GM23338 (cell line): ENCODE data around the gene TECR. TPM values are rescaled to one million over a fixed set of nuclear protein-coding genes. Genes with fewer than 3 reads are reported as not detected.

Source experiments
- ATAC-seq: fragments of 200-7000 bp; cut with Tn5 transposase; 3 replicates; pipeline ENCODE4 v1.9.1; 2020
- DNase-seq: peaks from one replicate; pipeline ENCODE4 v3.0.0-alpha.2; 2015; ENCODE audit warnings: low spot score
- H2AFZ ChIP-seq: fragments of 200-600 bp; sonication (generic); 2 replicates; pipeline ENCODE4 v1.8.0; 2016; ENCODE audit warnings: antibody characterized with exemption, mild to moderate bottlenecking, moderate library complexity
- H3F3A ChIP-seq: fragments of 200-600 bp; sonication (generic); replicated peaks from 2 replicates; pipeline ENCODE4 v1.8.0; 2017; ENCODE audit warnings: antibody characterized with exemption, mixed run types, low read depth
- H3K27ac ChIP-seq: fragments of 200-600 bp; sonication (generic); 2 replicates; pipeline ENCODE4 v1.6.1; 2016; ENCODE audit warnings: low read depth
- H3K27me3 ChIP-seq: fragments of 200-600 bp; sonication (generic); 2 replicates; pipeline ENCODE4 v1.8.0; 2016; ENCODE audit warnings: mild to moderate bottlenecking, mixed run types, moderate library complexity; ENCODE audit not compliant: insufficient read depth
- H3K36me3 ChIP-seq: fragments of 200-600 bp; sonication (generic); 2 replicates; pipeline ENCODE4 v1.8.0; 2016; ENCODE audit warnings: mild to moderate bottlenecking; ENCODE audit not compliant: insufficient read depth
- H3K4me1 ChIP-seq: fragments of 200-600 bp; sonication (generic); 2 replicates; pipeline ENCODE4 v1.8.0; 2016; ENCODE audit warnings: mild to moderate bottlenecking, moderate library complexity; ENCODE audit not compliant: insufficient read depth
- H3K4me2 ChIP-seq: fragments of 200-600 bp; sonication (generic); 2 replicates; pipeline ENCODE4 v1.7.1; 2017; ENCODE audit warnings: mixed run types
- H3K4me3 ChIP-seq: fragments of 200-600 bp; sonication (generic); 2 replicates; pipeline ENCODE4 v1.6.1; 2016; ENCODE audit warnings: mixed run types
- H3K79me2 ChIP-seq: fragments of 200-600 bp; sonication (generic); replicated peaks from 2 replicates; pipeline ENCODE4 v1.8.0; 2017; ENCODE audit warnings: mild to moderate bottlenecking; ENCODE audit not compliant: insufficient read depth
- H3K9me2 ChIP-seq: fragments of 200-600 bp; sonication (generic); 2 replicates; pipeline ENCODE4 v1.8.0; 2017; ENCODE audit not compliant: insufficient read depth
- H4K20me1 ChIP-seq: fragments of 200-600 bp; sonication (generic); replicated peaks from 2 replicates; pipeline ENCODE4 v1.8.0; 2017; ENCODE audit warnings: mild to moderate bottlenecking; ENCODE audit not compliant: insufficient read depth
- H3K27ac Mint-ChIP-seq: 2 replicates; pipeline ENCODE4 v1.8.0; 2020; ENCODE audit warnings: inconsistent platforms, mild to moderate bottlenecking, moderate library complexity, mixed read lengths
- H3K27me3 Mint-ChIP-seq: 3 replicates; pipeline ENCODE4 v1.8.0; 2022; ENCODE audit warnings: low read depth, mild to moderate bottlenecking, moderate library complexity, mixed read lengths, inconsistent platforms; ENCODE audit not compliant: insufficient read depth, poor library complexity
- H3K36me3 Mint-ChIP-seq: 3 replicates; pipeline ENCODE4 v1.8.0; 2021; ENCODE audit warnings: low read depth, mild to moderate bottlenecking, inconsistent platforms, moderate library complexity, mixed read lengths
- H3K4me1 Mint-ChIP-seq: 3 replicates; pipeline ENCODE4 v1.8.0; 2020; ENCODE audit warnings: mild to moderate bottlenecking, inconsistent platforms, mixed read lengths
- H3K4me3 Mint-ChIP-seq: 3 replicates; pipeline ENCODE4 v1.8.0; 2021; ENCODE audit warnings: moderate library complexity, mild to moderate bottlenecking, inconsistent platforms, mixed read lengths
- H3K9me3 Mint-ChIP-seq: 3 replicates; pipeline ENCODE4 v1.8.0; 2020; ENCODE audit warnings: moderate library complexity, mild to moderate bottlenecking, inconsistent platforms, mixed read lengths
- CREB1 ChIP-seq: fragments of 250-450 bp; sonication (Bioruptor Pico); IDR thresholded peaks from 2 replicates; pipeline ENCODE4 v1.5.0; 2020; ENCODE audit warnings: low read depth, mild to moderate bottlenecking, moderate library complexity
- CTCF ChIP-seq, 2 experiments: fragments of 200-600 bp in 1 of 2; sonication (generic) in 1 of 2; conservative IDR thresholded peaks; 2 replicates each; pipeline versions ENCODE4 v1.5.1 to v1.6.1; 2016 to 2017; ENCODE audit warnings: antibody characterized with exemption in 2 of 2, low read depth in 2 of 2, mild to moderate bottlenecking in 2 of 2, moderate library complexity in 1 of 2
- ETS1 ChIP-seq: IDR thresholded peaks from 2 replicates; pipeline ENCODE4 v1.6.1; 2016; ENCODE audit warnings: antibody characterized with exemption
- EZH2 ChIP-seq: fragments of 200-600 bp; sonication (generic); IDR thresholded peaks from one replicate; pipeline ENCODE4 v1.8.0; 2017; ENCODE audit warnings: antibody characterized with exemption, mild to moderate bottlenecking, low read depth; ENCODE audit not compliant: unreplicated experiment
- EZH2phosphoT487 ChIP-seq: fragments of 200-600 bp; sonication (generic); IDR thresholded peaks from one replicate; pipeline ENCODE4 v1.8.1; 2018; ENCODE audit warnings: antibody characterized with exemption; ENCODE audit not compliant: unreplicated experiment
- JUNB ChIP-seq: IDR thresholded peaks from one replicate; pipeline ENCODE4 v1.6.1; 2016; ENCODE audit warnings: antibody characterized with exemption; ENCODE audit not compliant: unreplicated experiment
- NANOG ChIP-seq: IDR thresholded peaks from 2 replicates; pipeline ENCODE4 v1.6.1; 2016; ENCODE audit warnings: antibody characterized with exemption, borderline replicate concordance
- POLR2AphosphoS5 ChIP-seq: IDR thresholded peaks from 2 replicates; pipeline ENCODE4 v1.6.1; 2016; ENCODE audit warnings: antibody characterized with exemption, low read depth
- REST ChIP-seq: IDR thresholded peaks from one replicate; pipeline ENCODE4 v1.6.1; 2018; ENCODE audit warnings: antibody characterized with exemption; ENCODE audit not compliant: unreplicated experiment
- STAT1 ChIP-seq: IDR thresholded peaks from one replicate; pipeline ENCODE4 v1.6.1; 2016; ENCODE audit warnings: antibody characterized with exemption; ENCODE audit not compliant: unreplicated experiment
- ZNF114 ChIP-seq: fragments of 250-450 bp; sonication (Bioruptor Pico); IDR thresholded peaks from 2 replicates; pipeline ENCODE4 v1.5.0; 2020; ENCODE audit warnings: mild to moderate bottlenecking, moderate library complexity
- ZNF331 ChIP-seq: fragments of 250-450 bp; sonication (Bioruptor Pico); IDR thresholded peaks from 2 replicates; pipeline ENCODE4 v1.5.0; 2020; ENCODE audit warnings: low read depth, mild to moderate bottlenecking, moderate library complexity
- ZNF462 ChIP-seq: fragments of 250-450 bp; sonication (Bioruptor Pico); IDR thresholded peaks from 2 replicates; pipeline ENCODE4 v1.5.0; 2020; ENCODE audit warnings: mild to moderate bottlenecking, moderate library complexity
- polyA plus RNA-seq: library from polyadenylated mRNA; unstranded; fragments of >200 nt; fragmentation: Nextera tagmentation; extraction: Ambion mirVana; gene quantifications from 2 replicates; pipeline ENCODE4 v1.2.1, GENCODE V29; 2016
- total RNA-seq: library from RNA; depleted of rRNA; stranded (reverse); fragments of >200 nt; shearing (Covaris generic); gene quantifications from 2 replicates; pipeline ENCODE4 v1.2.3, GENCODE V29; 2014

The TECR gene
- total and polyA plus RNA-seq, 2 experiments from 2014 or later = 107 to 268 TPM

GRCh38 chr19:14536926-14537692 is 7.7 kb downstream of the TECR start:
- peak overlapping the region; percentile 63 for H3K4me3 Mint-ChIP-seq
- Histone ChIP-seq H3K79me2 (peaks cover 77% of the 10 kb centered on the region), H4K20me1 (peaks cover 19% of the 10 kb centered on the region; the same call in 1 of the 2 replicates), H2AFZ (no peak overlapping the region), H3K27me3 (no peaks in the 10 kb centered on the region), H3F3A (0 out of 2 replicates have a peak, but pooled peaks cover 7% of the 10 kb centered on the region), H3K4me1 (peaks cover 7% of the 10 kb centered on the region; the same call in 1 of the 2 replicates), H3K4me3 (peak overlapping the region; percentile 37; the same call in 1 of the 2 replicates), H3K36me3 (no peaks in the 10 kb centered on the region), H3K4me2 (peak overlapping the region; percentile 77), H3K27ac (peak overlapping the region; percentile 74; the same call in 1 of the 2 replicates), H3K9me2 (0 out of 2 replicates have a peak, but pooled peaks cover 4% of the 10 kb centered on the region)
- H3K36me3 Mint-ChIP-seq = peaks cover 4% of the 10 kb centered on the region; the same call in 1 of the 3 replicates
- ATAC-seq = peak; percentile 96
- peak overlapping the region; percentile 94 for H3K27ac Mint-ChIP-seq
- H3K9me3 Mint-ChIP-seq = no peaks in the 10 kb centered on the region; the same call in 2 of the 3 replicates
- peaks cover 7% of the 10 kb centered on the region for H3K27me3 Mint-ChIP-seq
- TF ChIP-seq NANOG (no peak), ETS1 (no peak), JUNB (no peak), CTCF (conservative IDR thresholded peaks at IDR 0.05; ENCODE audit: low read depth in 2 of 2) (no peak), ZNF114 (CRISPR knock-in tag) (no peak), REST (no peak), POLR2AphosphoS5 (no peak), EZH2phosphoT487 (no peak), ZNF462 (CRISPR knock-in tag) (no peak), EZH2 (no peak), CREB1 (no peak), ZNF331 (CRISPR knock-in tag) (no peak), STAT1 (no peak)
- peak; percentile 98 for DNase-seq
- peaks cover 4% of the 10 kb centered on the region; the same call in 2 of the 3 replicates for H3K4me1 Mint-ChIP-seq
